Right lobe of liver (tissue), 6 donors: ENCODE data around the gene INPP5J. TPM values are rescaled to one million over a fixed set of nuclear protein-coding genes. Genes with fewer than 3 reads are reported as not detected.

Experiments used
- ATAC-seq, 4 donors: fragments of 200-7000 bp; cut with Tn5 transposase; one replicate each; pipeline ENCODE4 v1.9.1; 2020; ENCODE audit warnings: mild to moderate bottlenecking in 4 of 4, moderate library complexity in 4 of 4
- DNase-seq, 3 donors: peaks; one replicate each; pipeline ENCODE4 v3.0.0-alpha.2; 2020
- H3K27ac ChIP-seq, 3 donors: fragments of 200-600 bp; one replicate each; pipeline ENCODE4 v1.8.0; 2022
- H3K27me3 ChIP-seq, 2 donors: fragments of 200-600 bp; one replicate each; pipeline ENCODE4 v1.8.0; 2022
- H3K36me3 ChIP-seq, 4 donors: fragments of 200-600 bp; sonication (generic) in 1 of 4; one replicate each; pipeline versions ENCODE4 v1.5.1 to v1.8.0; 2017 to 2022; ENCODE audit warnings: control low read depth in 1 of 4
- H3K4me1 ChIP-seq, 4 donors: fragments of 200-600 bp; sonication (generic) in 1 of 4; one replicate each; pipeline versions ENCODE4 v1.5.1 to v1.8.0; 2017 to 2022; ENCODE audit warnings: control low read depth in 1 of 4
- H3K4me3 ChIP-seq, 3 donors: fragments of 200-600 bp; one replicate each; pipeline ENCODE4 v1.8.0; 2022
- H3K9me3 ChIP-seq, 4 donors: fragments of 200-600 bp; sonication (generic) in 1 of 4; one replicate each; pipeline versions ENCODE4 v1.5.1 to v1.8.0; 2017 to 2022; ENCODE audit warnings: control low read depth in 1 of 4
- CTCF ChIP-seq, 4 donors: fragments of 200-600 bp in 3 of 4; fragments of 450-650 bp in 1 of 4; IDR thresholded peaks; one replicate each; pipeline versions ENCODE4 v1.5.1 to v1.8.0; 2016 to 2022; ENCODE audit warnings: antibody characterized with exemption in 4 of 4, mild to moderate bottlenecking in 2 of 4
- POLR2A ChIP-seq: fragments of 450-650 bp; IDR thresholded peaks from one replicate; pipeline ENCODE4 v1.6.1; 2017; ENCODE audit warnings: antibody characterized with exemption, mild to moderate bottlenecking
- WGBS: methylation state at CpG from one replicate; pipeline ENCODE4 v1.1.6; 2018; ENCODE audit warnings: low coverage, low lambda C conversion rate; ENCODE audit not compliant: insufficient coverage; ENCODE audit errors: missing lambda C conversion rate; 5-methylcytosine and 5-hydroxymethylcytosine counted together
- intact Hi-C, 2 donors: fragments of 100-400 bp; cut with DNase I; formaldehyde crosslinking; loops; one replicate each; pipeline versions ENCODE4 v1.11.2 to v1.14.1; 2022
- total RNA-seq, 6 experiments: library from RNA; depleted of rRNA in 2 of 6; stranded (reverse); fragments of >200 nt in 2 of 6; fragmentation: NEBNext Ultra II Directional in 3 of 6; extraction: Animal tissue kit (Norgen Biotek cat#: 25700) in 3 of 6; gene quantifications; one replicate each; pipeline versions ENCODE4 v1.1.0 to v1.2.4, GENCODE V29; 2016 to 2023
- donor health status: DM: no; HTN: yes; CAD: no.
- donor health status: DM: no; HTN: no; CAD: no.
- donor health status: DM: no; HTN: no; CAD: no.
- donor health status: DM: no; HTN: yes; CAD: no.
- donor health status: DM: no; HTN: yes; CAD: no.

The INPP5J gene
- total RNA-seq, 6 experiments from 2014 or later, result 0.12 to 0.49 (median 0.26) TPM; not detected in 2

GRCh38 chr22:31128156-31128555, 5.4 kb downstream of the INPP5J start:
- TF ChIP-seq POLR2A, result no peak
- no peak for TF ChIP-seq CTCF (IDR thresholded peaks at IDR 0.05)
- WGBS, result 84% methylated on average over 4 of the region's 7 CpGs
- H3K4me3 ChIP-seq, result no peak overlapping the region
- no peaks in the 10 kb centered on the region for H3K27me3 ChIP-seq
- H3K9me3 ChIP-seq, result no peaks in the 10 kb centered on the region
- intact Hi-C loops, result no loop called here
- DNase-seq, result no peak
- no peaks in the 10 kb centered on the region for H3K36me3 ChIP-seq
- no peaks in the 10 kb centered on the region for H3K4me1 ChIP-seq
- no peak overlapping the region for H3K27ac ChIP-seq
- no peak for ATAC-seq

GRCh38 chr22:31130873-31131272, 8.1 kb downstream of the INPP5J start:
- no peaks in the 10 kb centered on the region for H3K36me3 ChIP-seq
- H3K4me1 ChIP-seq, result no peaks in the 10 kb centered on the region
- 57% methylated on average over 1 of the region's 2 CpGs for WGBS
- TF ChIP-seq CTCF (IDR thresholded peaks at IDR 0.05) (no peak), POLR2A (no peak)
- intact Hi-C loops, result no loop called here
- no peak for ATAC-seq
- DNase-seq, result no peak
- no peaks in the 10 kb centered on the region for H3K9me3 ChIP-seq
- no peaks in the 10 kb centered on the region for H3K27me3 ChIP-seq
- H3K4me3 ChIP-seq, result no peak overlapping the region
- H3K27ac ChIP-seq, result no peak overlapping the region

- DNase-seq (no peak), ATAC-seq (no peak)
- no peaks in the 10 kb centered on the region for H3K9me3 ChIP-seq
- TF ChIP-seq CTCF (IDR thresholded peaks at IDR 0.05), result no peak
- no peak for TF ChIP-seq POLR2A
- no peaks in the 10 kb centered on the region for H3K4me1 ChIP-seq
- no peaks in the 10 kb centered on the region for H3K36me3 ChIP-seq
- no peaks in the 10 kb centered on the region for H3K27me3 ChIP-seq
- no peak overlapping the region for H3K27ac ChIP-seq
- H3K4me3 ChIP-seq, result no peak overlapping the region
- intact Hi-C loops, result no loop called here
- WGBS, result 100% methylated on average over 1 of the region's 19 CpGs
These were observed 11.1 kb downstream of the INPP5J start for GRCh38 chr22:31133911-31134310.

- WGBS, result 77% methylated on average over 4 of the region's 4 CpGs
- ATAC-seq, result no peak
- no peak overlapping the region for H3K27ac ChIP-seq
- no peak for DNase-seq
- intact Hi-C loops, result no loop called here
- no peaks in the 10 kb centered on the region for H3K4me1 ChIP-seq
- H3K27me3 ChIP-seq, result no peaks in the 10 kb centered on the region
- H3K36me3 ChIP-seq, result no peaks in the 10 kb centered on the region
- no peak for TF ChIP-seq POLR2A
- no peaks in the 10 kb centered on the region for H3K9me3 ChIP-seq
- H3K4me3 ChIP-seq, result no peak overlapping the region
These were observed 11.9 kb downstream of the INPP5J start for GRCh38 chr22:31134688-31135087.

GRCh38 chr22:31135706-31136105, 12.9 kb downstream of the INPP5J start:
- 90% methylated on average over 2 of the region's 6 CpGs for WGBS
- Histone ChIP-seq H3K27ac (no peak overlapping the region), H3K4me1 (no peaks in the 10 kb centered on the region), H3K4me3 (no peak overlapping the region), H3K9me3 (no peaks in the 10 kb centered on the region), H3K36me3 (no peaks in the 10 kb centered on the region), H3K27me3 (no peaks in the 10 kb centered on the region)
- TF ChIP-seq POLR2A, result no peak
- no peak for TF ChIP-seq CTCF (IDR thresholded peaks at IDR 0.05)
- intact Hi-C loops, result no loop called here
- ATAC-seq, result no peak
- DNase-seq, result no peak
